ENCODE results near the gene KLC3.

DNA sequence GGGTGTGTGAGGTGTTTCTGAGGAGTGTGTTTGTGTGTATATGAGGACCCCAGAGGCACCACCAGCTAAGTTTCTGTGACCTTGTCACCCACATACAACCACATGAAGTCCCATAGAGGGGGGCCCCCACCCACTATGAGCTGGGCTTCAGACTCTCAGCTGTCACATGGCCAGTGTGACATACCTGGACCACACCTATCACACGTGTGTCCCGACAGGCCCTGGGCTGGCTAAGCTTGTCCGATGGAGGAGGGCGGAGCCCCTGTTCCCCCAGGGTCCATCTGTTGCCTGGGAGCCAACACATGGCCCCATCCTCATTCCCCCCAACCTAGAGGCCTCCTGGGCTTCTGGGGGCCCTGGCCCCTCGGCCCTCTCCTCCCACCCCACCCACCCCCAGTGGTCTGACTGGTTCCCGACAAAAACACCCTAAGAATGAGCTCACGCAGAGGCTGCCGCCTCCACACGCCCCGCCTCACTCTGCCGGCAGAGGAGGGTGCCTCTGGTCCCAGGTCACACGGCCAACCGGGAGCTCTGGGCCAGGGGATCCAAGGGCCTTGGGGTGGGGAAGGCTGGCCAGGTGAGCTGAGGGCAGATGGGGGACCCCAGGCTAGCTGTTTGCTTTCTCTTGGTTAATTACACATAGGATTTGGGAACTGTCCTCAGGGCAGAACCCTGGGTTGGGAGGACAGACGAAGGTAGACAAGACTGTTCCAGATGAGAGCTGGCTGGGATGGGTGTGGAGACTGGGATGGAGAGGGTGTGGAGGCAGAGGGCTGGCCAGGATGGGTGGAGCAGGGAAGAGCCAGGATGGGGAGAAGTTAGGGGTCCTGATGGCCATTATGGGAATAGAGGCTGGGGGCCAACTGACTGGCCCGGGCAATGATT is 4.3 kb downstream of the KLC3 start:
- no peak for TF ChIP-seq POLR2A (IDR thresholded peaks at IDR 0.05)
- TF ChIP-seq, protein P1, sequence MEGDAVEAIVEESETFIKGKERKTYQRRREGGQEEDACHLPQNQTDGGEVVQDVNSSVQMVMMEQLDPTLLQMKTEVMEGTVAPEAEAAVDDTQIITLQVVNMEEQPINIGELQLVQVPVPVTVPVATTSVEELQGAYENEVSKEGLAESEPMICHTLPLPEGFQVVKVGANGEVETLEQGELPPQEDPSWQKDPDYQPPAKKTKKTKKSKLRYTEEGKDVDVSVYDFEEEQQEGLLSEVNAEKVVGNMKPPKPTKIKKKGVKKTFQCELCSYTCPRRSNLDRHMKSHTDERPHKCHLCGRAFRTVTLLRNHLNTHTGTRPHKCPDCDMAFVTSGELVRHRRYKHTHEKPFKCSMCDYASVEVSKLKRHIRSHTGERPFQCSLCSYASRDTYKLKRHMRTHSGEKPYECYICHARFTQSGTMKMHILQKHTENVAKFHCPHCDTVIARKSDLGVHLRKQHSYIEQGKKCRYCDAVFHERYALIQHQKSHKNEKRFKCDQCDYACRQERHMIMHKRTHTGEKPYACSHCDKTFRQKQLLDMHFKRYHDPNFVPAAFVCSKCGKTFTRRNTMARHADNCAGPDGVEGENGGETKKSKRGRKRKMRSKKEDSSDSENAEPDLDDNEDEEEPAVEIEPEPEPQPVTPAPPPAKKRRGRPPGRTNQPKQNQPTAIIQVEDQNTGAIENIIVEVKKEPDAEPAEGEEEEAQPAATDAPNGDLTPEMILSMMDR (IDR thresholded peaks at IDR 0.05) = no peak
